ENCODE measurements around the gene PRRX2.
A peak's percentile ranks its signal among the peaks of the same experiment; 100 is the strongest.

Gene PRRX2

GRCh38 chr9:129677456-129677855 lies 12.0 kb downstream of the PRRX2 start:
- DNase-seq (ENCODE audit: low spot score), result no peak

DNA sequence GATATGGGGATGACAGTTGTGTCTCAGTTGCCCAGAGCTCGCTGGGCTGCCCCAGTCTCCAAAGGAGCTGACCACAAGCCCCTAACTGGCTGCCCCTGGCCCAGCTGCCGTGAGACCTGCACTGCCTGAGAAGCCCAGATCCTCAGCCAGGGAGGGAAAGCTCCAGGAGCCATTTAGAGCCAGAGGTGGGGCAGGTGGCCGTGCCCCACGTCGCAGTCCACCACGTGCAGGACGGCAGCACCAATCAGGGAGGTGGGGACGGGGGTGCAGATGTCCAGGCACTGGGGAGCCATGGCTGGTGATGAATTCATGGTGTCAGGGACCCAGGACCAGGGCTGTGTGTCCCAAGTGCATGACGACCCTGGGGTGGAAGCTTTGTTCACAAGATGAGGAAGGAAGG lies 13.4 kb downstream of the PRRX2 start:
- DNase-seq (ENCODE audit: low spot score), result no peak

DNA sequence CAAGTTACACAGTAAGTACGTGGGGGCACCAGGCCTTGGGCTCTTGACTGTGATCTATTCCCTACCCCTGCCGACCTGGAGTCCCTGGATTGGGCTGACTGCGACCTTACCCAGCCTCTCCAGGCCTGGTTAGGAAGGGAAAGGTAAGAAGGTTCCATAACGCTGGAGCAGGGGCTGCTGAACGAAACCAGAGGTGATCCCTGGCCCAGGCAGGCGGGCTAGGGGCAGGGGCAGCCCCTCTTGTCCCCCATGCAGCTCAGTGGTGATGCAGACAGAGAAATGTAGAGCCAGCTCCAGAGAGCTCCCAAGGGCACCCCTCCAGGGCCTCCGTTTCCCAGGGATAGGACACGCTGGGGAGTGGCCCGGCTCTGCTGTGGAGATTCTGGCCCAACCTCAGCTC lies 14.1 kb downstream of the PRRX2 start:
- DNase-seq (ENCODE audit: low spot score), result no peak

GRCh38 chr9:129681924-129682323 lies 16.5 kb downstream of the PRRX2 start:
- DNase-seq (ENCODE audit: low spot score), result no peak

DNA sequence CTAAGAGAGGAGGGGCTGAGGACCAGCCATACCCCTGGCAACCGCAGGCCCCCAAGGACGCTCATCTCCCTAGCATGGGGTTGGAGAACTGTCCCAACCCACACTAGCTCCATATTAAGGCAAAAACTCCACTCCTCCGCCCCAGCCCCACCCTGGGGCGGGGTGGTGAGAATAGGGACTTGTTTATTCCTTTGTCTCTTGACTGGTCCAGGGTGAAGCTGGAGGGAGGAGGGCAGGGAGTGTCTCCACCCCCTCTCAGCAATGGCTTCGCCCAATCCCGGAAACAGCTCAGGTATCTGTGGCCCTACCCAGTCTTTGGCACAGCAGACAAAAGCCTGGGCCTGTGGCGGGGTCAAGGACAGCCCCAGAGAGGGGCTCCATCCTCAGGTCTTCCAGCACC lies 16.9 kb downstream of the PRRX2 start:
- DNase-seq (ENCODE audit: low spot score), result no peak

DNA sequence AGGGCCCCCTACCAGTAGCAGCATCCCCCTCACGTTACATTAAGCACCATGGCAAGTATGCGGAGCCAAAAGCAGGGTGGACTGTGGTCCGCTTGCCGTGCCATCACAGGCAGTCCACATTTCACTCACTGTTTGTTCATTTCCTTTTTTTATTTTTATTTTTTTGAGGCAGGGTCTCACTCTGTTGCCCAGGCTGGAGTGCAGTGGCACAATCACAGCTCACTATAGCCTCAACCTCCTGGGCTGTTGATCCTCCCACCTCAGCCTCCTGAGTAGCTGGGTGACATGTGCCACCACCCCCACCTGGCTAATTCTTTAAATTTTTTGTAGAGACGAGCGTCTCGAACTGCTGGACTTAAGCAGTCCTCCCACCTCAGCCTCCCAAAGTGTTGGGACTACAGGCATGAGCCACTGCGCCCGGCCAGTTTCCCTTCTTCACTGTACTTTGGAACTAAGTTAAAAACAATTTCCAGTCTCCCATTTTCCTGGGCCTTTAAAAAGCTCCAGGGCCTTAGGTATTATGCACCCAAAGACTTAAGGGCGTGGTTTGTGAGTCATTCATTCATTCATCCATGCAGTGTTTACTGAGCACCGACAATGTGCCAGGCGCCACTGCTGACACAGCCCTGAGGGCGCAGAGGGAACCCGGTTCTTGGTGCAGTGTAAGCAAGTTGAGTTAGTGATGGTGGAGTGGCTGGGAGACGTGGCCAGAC lies 19.9 kb downstream of the PRRX2 start:
- peak; percentile 82 for DNase-seq (ENCODE audit: low spot score)

DNA sequence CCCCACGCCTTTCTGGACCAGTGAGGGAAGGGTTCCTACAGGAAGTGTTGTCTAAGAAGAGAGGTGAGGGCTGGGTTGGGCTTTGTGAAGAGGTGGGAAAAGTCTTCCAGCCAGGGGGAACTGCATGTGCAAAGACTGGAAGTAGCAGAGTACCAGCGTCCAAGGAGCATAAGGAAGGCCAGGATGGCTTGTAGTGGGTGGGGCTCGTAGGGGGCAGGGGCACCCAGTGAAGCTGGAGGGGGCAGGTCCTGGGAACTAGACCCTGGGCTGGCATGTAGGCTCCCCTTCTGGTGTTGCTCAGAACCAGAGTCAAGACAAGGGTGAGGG lies 20.4 kb downstream of the PRRX2 start:
- DNase-seq (ENCODE audit: low spot score), result no peak

DNA sequence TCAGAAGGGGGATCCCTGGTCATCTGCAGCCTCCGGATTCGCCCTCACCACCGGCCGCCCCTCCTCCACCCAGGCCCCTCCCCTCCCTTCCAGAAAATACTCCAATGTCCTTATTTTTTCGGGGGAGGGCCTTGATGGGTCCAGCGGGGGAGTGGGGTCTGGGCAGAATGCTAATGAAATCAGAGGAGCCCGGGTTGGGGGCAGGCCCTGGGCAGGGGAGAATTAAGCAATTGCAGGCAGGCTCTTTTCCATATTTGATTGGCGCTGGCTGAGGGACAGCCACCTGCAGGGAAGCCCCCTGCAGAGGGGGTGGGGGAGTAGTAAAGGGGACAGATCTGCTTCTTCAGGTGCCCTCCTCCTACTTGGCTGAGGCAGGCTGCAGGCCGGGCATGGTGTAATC lies 21.3 kb downstream of the PRRX2 start:
- DNase-seq (ENCODE audit: low spot score), result no peak

GRCh38 chr9:129687391-129687790 lies 21.9 kb downstream of the PRRX2 start:
- no peak for DNase-seq (ENCODE audit: low spot score)

- no peak for DNase-seq (ENCODE audit: low spot score)
Observed at GRCh38 chr9:129688285-129689043, 23.0 kb downstream of the PRRX2 start.

- DNase-seq (ENCODE audit: low spot score), result no peak
Observed at GRCh38 chr9:129692534-129692933, 27.1 kb downstream of the PRRX2 start.

- DNase-seq (ENCODE audit: low spot score), result no peak
Observed at GRCh38 chr9:129693741-129694140, 28.3 kb downstream of the PRRX2 start.

DNA sequence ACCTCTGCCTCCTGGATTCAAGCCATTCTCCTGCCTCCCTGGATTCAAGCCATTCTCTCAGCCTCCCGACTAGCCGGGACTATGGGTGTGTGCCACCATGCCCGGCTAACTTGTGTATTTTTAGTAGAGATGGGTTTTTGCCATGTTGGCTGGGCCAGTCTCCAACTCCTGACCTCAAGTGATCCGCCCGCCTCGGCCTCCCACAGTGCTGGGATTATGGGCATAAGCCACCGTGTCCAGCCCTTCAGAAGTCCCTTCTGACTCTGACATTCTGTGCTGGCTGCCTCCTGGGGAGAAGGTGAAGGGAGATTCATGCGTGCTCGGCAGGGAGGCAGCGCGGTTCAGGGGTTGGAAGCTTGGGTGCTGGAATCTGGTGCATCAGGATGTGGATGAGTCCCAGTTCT lies 28.8 kb downstream of the PRRX2 start:
- DNase-seq (ENCODE audit: low spot score), result no peak

- DNase-seq (ENCODE audit: low spot score), result no peak
Observed at GRCh38 chr9:129695870-129696269, 30.4 kb downstream of the PRRX2 start.

DNA sequence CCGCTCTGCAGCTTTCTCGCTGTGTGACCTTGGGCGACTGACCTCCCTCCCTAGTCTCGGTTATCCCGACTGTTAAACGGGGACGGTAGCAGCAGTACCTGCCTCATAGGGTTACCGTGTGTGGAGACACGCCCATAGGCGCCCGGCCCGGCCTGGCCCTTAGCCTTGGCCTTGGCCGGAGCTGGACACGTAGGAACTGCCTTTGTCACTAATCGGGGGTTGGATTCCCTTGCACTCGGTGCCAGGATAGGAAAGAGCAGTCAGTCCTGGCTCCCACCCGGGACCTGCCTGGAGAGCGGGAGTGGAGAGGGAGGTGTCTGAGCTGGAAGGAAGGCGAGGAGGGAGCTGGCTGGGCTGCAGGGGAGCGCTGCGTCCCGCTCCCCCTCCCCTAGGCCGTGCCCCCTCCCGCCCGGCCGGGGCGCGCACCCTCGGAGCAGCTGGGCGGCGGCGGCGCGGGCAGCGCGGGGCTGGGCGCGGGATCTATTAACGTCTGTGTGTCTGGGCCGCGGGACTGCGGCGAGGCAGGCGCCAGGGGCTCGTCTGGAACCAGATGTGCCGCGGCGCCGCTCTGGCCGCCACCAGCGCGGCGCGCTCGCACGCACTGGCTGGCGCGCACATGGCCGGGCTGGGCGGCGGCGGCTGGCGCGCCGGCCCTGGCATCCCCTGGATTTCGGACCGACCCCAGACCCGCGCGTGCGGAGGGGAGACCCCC lies 31.7 kb downstream of the PRRX2 start:
- DNase-seq (ENCODE audit: low spot score), result no peak

GRCh38 chr9:129697656-129698253 lies 32.3 kb downstream of the PRRX2 start:
- no peak for DNase-seq (ENCODE audit: low spot score)

GRCh38 chr9:129698254-129698757 lies 32.9 kb downstream of the PRRX2 start:
- no peak for DNase-seq (ENCODE audit: low spot score)

DNA sequence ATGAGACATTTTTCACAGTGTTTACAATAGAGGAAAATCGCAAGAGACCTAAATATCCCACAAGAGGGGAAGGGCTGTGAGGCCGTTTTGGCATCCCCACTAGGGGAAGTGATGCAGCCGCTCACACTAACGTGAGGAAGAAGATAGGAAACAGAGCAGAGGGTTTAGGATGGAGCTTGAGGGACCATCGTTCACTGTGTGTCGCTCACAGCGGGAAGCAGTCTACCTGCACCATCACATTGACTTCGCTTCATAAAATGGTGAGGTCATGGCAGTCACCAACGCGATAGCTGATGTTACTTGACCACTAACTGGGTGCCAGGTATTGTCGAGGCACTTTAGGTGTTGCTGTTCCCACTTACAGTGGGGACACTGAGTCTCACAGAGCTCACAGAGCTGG lies 35.6 kb downstream of the PRRX2 start:
- no peak for DNase-seq (ENCODE audit: low spot score)

DNA sequence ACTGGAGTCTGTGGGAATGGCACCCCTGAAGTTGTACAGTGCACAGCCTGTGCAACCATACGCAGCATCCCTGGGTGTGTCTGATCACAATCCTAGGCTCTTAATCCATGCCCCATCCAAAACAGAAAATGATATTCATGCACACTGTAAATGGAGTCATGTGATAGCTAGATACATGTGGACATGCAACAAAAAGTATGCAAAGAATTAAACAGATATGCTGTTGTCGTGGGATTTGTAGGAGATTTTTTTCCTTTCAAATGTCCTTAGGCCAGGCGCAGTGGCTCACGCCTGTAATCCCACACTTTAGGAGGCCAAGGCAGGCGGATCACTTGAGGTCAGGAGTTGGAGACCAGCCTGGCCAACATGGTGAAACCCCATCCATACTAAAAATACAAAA lies 36.1 kb downstream of the PRRX2 start:
- DNase-seq (ENCODE audit: low spot score), result no peak

- peak; percentile 79 for DNase-seq (ENCODE audit: low spot score)
Observed at GRCh38 chr9:129702589-129703520, 37.4 kb downstream of the PRRX2 start.

GRCh38 chr9:129703667-129704355 lies 38.4 kb downstream of the PRRX2 start:
- DNase-seq (ENCODE audit: low spot score), result no peak

Measured in kidney tubule cell (primary cell).